HG02759 (cell line): ENCODE measurements around the gene RNF217.
"Not testable (repeated sequence)": the region's sequence is repeated elsewhere in the genome, so short reads cannot be mapped to it uniquely, and the experiment has no call there.

Experiments used
- ATAC-seq: cut with Tn5 transposase; IDR thresholded peaks from one replicate; pipeline ENCODE4 v1.9.1; 2021; ENCODE audit warnings: mild to moderate bottlenecking, moderate library complexity; ENCODE audit not compliant: unreplicated experiment

The RNF217 gene, protein sequence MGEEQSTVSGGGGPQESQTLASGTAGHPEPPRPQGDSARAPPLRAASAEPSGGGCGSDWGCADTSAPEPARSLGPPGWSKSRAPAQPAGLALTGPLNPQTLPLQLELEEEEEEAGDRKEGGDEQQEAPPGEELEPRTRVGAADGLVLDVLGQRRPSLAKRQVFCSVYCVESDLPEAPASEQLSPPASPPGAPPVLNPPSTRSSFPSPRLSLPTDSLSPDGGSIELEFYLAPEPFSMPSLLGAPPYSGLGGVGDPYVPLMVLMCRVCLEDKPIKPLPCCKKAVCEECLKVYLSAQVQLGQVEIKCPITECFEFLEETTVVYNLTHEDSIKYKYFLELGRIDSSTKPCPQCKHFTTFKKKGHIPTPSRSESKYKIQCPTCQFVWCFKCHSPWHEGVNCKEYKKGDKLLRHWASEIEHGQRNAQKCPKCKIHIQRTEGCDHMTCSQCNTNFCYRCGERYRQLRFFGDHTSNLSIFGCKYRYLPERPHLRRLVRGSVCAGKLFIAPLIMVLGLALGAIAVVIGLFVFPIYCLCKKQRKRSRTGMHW

DNA sequence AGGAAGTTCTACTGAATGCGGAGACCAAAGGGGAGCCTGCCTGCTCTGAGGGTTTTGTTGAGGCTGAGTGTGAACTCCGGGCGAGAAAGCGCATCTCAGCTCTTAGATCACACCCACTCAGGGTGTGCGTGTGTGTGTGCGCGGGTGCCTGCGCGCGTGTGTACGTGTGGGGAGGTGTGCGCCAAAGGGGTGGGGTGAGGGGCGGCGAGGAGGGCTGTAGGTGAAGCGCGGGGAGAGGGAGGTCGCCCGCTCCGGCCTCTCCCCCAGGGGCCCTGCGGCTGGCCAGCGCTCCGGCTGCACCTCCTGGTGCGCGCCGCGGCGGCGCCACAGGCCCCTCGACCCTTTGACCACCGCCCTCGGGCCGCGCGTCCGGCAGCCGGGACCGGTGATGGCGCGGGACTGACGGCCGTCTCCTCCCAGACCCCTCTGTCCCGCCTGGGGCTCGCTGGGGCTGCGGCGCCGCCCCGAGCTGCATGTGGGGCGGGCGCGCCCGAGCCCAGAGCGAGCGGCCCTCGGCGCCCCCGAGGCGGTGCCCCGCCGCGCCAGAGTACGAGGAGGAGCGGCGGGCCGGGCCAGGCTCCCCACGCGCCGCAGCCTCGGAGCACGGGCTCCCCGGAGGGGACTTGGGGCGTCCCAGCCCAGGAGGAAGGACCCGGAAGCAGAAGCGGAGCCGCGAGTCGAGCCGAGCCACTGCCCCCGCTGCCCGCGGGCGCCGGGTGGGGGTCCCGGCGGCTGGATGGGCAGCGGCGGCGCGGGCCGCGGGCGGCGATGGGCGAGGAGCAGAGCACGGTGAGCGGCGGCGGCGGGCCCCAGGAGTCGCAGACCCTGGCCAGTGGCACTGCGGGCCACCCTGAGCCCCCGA lies at the start of gene RNF217:
RNF217 (plus strand) TSS at position 661 of the 862 bp plus-strand sequence; CDS start at position 769, 108 bp downstream.
- peak; percentile 44 for ATAC-seq

DNA sequence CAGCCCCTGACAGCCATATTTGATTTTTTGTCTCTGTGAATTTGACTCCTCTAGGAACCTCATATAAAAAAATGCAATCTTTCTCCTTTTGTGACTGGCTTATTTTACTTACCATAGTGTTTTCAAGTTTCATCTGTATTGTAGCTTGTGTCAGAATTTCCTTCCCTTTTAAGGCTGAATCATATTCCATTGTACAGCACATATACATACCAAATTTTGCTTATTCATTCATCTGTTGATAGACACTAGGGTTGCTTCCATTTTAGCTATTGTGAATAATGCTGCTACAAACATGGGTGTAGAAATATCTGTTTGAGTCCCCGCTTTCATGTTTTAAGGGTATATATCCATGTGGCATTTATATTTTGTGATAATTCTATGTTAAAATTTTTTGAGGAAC lies 49.2 kb upstream of the RNF217 start:
- no peak for ATAC-seq

DNA sequence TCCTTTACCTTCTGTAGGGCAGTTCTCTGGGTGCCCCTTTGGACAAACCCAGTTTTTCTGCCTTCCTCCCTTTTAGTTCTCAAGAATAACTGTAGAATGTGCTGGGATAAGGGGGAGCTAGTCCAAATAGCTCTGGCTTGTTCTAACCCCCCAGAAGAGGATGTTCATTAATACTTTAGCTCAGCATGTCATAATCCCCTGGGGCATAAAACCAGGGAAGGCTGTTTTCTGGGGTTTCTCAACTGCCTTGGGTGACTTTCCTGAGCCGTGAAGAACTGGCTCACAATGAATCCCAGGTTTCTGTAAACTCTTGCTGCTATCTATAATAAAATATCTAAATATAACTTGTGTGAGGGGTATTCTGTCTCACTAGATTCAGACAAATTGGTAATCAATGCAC lies 44.5 kb upstream of the RNF217 start:
- no peak for ATAC-seq

DNA sequence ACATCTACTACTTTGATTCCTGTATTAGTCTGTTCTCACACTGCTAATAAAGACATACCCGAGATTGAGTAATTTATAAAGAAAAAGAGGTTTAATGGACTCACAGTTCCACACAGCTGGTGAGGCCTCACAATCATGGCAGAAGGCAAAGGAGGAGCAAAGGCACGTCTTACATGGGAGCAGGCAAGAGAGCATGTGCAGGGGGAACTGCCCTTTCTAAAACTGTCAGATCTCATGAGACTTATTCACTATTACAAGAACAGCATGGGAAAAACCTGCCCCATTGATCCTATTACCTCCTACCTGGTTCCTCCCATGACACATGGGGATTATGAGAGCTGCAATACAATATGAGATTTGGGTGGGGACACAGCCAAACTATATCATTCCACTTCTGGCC lies 42.5 kb upstream of the RNF217 start:
- not testable (repeated sequence) for ATAC-seq

DNA sequence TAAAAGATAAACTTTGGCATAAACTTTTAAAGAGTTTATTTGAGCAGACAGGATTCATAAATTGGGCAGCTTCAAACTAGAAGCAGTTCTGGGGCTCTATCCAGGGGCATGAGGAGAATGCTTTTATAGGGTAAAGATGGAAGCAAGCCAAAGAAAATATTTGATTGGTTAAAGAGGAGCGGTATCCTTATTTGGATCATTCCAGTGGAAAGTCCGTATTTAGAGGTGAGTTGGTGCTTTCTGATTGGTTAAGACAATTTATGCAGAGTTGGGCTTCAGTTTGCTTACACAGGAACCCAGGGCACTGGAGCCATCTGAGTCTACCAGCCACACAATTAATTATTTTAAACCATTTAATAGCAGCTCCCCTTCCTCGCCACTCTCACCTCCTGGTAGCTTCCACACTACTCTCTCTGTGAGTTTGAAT lies 37.9 kb upstream of the RNF217 start:
- ATAC-seq = no peak

DNA sequence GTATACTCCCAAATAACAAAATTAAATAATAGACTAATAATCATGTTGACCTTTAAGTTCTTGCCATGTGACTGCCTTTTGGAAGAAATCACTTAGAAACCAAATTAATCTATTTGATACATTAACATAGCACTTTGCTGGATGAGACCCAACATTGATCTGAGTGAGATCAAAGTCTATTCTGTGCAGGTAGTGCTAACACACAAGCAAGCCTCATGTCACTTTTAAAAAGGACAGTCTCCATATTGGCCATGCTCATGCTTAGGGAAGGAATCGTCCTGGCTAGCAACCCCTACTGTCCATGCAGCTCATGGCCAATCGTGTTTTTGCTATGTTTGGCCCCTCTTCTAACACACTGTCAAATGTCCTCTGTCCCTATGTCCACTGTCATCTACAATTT lies 35.8 kb upstream of the RNF217 start:
- no peak for ATAC-seq

DNA sequence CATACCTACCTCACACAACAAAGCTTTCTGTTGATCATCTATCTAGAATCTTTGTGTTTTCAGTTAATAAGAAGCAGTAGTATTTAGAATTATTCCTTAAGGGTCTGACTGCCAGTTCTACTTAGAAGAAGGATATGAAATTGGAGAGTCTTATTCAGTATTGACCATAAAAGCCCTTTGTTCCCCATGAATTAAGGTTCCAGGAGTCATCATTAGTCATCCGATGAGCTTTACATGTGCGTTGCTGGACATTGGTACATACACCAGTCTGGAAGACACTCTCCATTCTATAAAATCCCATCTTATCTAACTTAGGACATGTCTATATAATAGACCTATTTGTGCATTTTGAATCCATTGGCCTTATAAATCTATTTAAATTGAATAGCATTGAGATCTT lies 34.4 kb upstream of the RNF217 start:
- ATAC-seq = no peak

DNA sequence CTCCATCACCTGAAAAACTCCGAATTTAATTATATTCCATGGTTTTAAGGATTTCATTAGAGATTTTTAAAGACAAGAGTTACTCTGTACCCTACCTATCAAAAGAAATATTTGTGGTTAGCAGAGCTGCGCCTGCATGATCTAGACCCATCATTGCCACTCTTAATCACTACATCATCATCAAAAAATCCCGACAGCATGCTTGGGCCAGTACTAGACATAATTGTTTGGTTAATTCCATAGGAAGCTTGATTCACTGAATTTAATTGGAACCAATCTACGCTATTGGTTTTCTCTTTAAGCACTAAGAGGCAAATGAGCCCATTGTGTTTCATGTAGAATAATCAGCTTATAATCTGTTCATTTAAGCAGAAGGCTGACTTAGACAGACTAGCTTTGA lies 33.4 kb upstream of the RNF217 start:
- ATAC-seq = no peak

DNA sequence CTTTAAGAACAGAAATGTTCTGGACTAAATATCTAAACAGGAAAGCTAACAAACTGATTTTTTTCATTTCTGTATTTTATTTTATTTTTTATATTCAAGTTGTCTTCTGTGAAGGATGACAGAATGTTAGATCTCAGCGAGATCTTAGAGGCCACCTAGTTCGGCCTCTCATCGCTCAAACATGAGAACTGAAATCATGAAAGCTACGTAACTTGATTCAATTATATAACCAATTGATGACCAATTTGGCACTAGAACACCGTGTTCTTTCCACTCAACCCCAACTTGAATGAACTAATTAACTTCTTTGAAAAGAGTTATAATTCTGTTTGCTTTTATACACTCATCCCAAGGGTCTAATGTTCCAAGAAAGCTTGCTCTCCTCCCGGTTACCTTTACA lies 24.6 kb upstream of the RNF217 start:
- no peak for ATAC-seq

DNA sequence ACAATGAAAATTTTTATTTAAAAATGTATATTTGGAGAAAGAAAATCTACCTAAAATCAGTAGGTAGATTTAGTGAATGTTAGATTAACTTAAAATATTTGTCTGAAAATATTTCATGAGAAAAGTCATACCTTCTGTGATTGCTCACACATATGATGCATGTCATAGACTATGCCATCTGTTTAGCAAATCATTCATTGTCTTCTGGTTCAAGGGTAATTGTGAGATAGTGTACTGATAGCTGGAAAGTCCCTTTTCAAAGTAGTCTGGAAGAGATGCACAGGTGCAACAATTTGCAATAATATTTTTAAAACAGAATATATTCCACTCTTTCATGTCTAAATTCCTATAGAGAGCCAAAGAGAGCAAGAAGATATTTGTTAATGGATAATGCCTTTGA lies 21.0 kb upstream of the RNF217 start:
- peak; percentile 71 for ATAC-seq

DNA sequence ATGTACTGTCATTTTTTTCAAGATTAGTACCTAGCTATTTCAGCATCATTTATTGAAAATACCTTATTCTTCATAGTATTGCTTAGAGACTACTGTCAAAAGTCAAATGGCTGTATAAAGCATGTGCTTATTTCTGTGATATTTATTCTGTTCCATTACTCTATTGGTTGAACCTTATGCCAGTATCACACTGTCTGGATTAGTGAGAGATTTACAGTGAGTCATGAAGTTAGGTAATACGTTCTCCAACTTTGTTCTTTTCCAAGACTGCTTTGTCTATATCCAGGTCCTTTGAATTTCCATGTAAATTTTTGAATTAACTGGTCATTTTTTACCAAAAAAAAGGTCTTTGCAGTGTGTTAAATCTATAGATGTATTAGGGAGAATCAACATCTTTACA lies 18.6 kb upstream of the RNF217 start:
- no peak for ATAC-seq

DNA sequence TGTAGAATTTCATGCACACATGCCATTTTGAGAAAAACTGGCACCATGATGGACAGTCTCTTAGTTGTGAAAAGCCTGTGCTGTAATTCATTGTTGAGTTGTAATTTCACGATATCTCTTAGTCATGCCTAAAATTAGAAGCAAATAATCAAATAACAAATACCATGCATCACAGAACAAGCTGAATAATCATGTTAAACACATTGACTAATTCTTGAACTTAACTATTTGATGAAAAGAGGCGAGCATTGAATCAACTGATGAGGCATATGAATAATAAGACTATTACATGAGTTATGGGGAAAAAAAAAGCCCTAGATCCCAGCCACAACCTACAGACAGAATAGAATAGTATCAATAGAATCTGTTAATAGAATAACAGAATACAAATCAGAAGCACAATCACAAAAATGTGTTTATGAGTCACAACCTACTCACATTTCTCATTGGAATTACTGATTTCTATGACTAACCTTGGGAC lies 14.2 kb upstream of the RNF217 start:
- ATAC-seq = no peak

DNA sequence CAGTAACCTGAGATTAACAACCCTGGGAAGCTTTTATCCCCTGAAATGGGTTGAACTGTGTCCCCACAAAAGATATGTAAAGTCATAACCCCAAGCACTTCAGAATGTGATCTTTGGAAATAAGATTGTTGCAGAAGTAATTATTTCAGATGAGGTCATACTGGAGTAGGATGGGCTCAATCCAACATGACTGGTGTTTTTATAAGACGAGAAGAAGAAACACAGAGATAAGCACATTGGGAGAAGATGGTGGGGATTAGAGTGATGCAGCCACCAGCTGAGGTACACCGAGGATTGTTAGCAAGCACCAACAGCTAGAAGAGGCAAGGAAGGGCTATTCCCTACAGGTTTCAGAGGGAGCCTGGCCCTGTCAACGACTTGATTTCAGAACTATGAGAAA lies 12.5 kb upstream of the RNF217 start:
- no peak for ATAC-seq

DNA sequence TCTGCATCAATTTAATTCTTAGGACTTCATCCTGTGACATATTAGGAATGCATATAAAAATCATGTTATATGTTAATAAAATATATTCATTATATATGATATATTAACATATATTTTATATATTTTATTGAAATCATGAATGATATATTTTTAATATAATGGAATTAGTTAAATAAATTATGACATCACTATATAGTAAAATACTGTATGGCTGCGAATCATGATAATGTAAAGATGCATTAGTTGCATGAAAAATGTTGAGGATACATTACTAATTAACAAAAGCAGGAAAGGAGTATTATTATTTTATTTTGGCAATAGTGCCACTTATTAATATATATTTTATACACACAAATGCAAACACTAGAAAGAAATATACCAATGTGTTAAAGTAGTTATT lies 8.4 kb upstream of the RNF217 start:
- no peak for ATAC-seq

DNA sequence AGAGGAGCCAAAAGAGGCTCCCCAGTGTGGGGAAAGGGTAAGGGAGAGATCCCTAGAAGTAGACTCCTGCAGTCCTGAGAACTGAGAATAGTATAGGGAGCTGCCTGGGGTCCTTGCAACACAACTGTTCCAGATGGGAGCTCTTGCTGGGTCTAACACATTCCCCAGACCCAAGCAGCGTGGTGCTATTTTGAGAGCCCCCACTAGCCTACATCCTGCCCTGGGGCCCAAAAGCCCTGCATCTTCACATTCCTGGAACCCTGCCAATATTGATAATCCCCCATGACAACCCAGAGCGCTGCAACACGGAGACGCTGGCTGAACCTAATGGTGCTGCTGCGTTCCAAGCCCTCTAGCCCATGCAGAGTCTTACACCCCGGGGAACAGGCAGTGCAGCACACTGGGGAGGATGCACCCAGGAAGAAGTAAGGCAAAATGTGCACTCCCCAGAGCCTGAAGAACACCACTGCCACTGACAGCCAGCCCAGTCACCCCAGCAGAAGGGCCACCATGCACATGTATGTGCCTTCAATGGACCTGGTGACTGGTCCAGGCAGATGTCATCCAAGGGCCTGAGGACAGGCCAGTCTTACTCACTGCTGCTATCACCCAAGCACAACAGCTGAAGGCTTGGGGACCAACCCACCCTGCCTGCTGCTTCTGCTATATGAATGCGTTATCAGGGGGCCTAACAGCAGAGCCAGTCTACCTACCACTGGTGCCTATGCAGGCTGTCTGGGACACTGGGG lies 7.0 kb upstream of the RNF217 start:
- ATAC-seq = no peak

DNA sequence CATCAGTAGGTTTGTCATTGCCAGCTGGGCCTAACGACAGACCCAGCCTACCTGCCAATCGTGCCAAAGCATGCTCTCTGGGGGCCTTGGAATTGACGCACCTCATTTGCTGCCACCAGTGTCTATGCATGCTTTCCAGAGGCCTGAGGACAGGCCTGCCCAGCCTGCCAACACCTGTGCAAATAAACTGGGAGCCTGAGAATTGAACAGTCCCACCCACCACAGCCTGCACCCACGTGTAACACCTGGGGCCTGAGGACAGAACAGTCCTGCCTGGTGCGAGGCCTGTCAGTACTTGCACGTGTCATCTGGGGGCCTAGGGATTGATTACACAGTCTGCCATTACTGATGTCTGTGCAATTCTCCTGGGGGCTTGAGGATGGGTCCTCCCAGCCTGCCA lies 6.2 kb upstream of the RNF217 start:
- no peak for ATAC-seq

DNA sequence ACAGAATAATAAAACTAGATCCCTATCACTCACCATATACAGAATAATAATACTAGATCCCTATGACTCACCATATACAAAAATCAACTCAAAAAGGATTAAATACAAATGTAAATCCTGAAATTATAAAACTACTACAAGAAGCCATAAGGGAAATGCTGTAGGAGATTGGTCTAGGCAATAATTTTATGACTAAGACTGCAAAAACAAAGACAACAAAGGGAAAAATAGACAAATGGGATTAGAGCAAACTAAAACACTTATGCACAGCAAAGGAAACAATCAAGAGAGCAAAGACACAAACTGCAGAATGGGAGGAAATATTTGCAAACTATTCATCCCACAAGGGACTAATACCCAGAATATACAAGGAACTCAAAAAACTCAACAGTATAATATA lies 4.1 kb upstream of the RNF217 start:
- no peak for ATAC-seq

DNA sequence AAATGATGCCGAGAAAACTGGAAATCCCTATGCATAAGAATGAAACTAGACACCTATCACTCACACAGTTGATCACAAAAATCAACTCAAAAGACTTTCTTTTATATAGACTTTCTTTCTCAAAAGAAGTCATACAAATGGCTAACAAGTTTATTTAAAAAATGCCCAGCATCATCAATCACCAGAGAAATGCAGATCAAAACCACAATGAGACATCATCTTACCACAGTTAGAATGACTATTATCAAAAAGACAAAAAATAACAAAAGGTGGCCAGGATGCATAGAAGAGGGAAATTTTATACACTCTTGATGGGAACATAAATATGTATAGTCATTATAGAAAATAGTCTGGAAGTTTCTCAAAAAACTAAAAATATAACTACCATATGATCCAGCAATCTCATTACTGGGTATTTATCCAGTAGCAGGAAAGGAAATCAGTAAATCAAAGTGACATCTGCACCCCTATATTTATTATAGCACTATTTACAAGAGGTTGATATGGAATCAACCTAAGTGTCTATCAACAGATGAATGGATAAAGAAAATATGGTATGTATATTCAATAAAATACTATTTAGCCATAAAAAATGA lies 3.4 kb upstream of the RNF217 start:
- ATAC-seq = no peak

DNA sequence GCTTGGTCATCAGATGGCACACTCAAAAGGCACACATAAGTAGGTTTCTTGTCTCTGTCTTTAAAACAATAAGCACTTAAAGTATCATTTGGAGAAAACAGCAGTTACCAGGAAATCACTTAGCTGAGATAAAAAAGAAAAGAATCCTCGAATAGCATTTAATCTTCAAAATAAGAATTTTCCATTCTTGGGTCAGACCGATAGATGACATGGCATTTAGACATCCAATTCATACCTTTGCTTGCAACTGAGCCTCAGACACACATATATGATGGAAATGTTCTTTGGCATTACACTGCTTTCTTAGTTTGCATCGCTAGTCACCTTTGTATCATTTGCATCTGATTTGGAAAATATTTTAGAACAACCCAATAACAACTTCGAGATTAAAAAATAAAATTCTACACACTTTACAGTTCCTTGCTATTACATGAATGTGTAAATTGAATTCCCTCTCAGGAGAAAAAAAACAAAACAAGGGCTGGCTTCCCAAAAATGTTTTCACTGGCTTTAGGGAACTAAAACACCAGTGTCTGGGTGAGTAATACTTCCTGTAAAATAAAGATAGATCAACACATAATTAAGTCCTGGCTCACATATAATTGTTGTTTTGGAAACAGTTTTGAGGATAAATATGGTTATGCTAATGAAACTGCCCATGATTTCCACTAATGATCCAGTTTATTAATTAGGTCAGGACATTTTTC lies 1.3 kb upstream of the RNF217 start:
- ATAC-seq = no peak

DNA sequence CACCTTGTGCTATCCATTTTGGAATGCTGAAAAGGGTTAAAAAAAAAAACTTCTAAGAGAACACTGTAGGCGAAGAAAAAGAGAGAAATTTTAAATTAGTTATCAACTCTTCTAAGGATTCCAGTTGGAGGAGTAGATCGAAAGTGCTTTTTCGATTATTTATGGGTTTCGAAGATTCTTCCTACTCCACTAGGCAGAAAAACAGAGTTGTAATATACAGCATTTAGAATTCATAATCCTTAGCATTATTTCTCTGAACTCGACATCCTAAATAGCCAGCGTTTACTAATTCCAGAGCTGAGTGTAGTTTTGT lies 817 bp upstream of the RNF217 start:
- ATAC-seq = no peak
